CD8-positive, alpha-beta memory T cell (primary cell): ENCODE results near the gene PLP1. TPM values are rescaled to one million over a fixed set of nuclear protein-coding genes. Genes with fewer than 3 reads are reported as not detected.

Experiments
- polyA plus RNA-seq: library from polyadenylated mRNA; unstranded; fragments of 300-500 nt; fragmentation: Illumina TruSeq; gene quantifications from one replicate; pipeline ENCODE4 v1.2.3, GENCODE V29; 2021
- total RNA-seq, 2 experiments: library from RNA; stranded (reverse); gene quantifications; one replicate each; pipeline ENCODE4 v1.2.3, GENCODE V29; 2021

The PLP1 gene
- total and polyA plus RNA-seq, 3 experiments from 2014 or later, result not detected

Other genes starting within 250 kb of the PLP1 start
- 10 to 100 TPM; 10.4 to 11.2 TPM for gene TCEAL4, start 191.3 kb upstream of the PLP1 start, total RNA-seq
- gene TCEAL4, start 191.3 kb upstream of the PLP1 start, polyA plus RNA-seq, result 19.7 TPM
- 1 to 10 TPM; 3.9 to 4.3 TPM for gene TCEAL3, start 168.9 kb upstream of the PLP1 start, total RNA-seq
- gene TCEAL3, start 168.9 kb upstream of the PLP1 start, polyA plus RNA-seq, result 13.1 TPM
- 10 to 100 TPM in 1 of 2 experiments, 1 to 10 TPM in 1; 7.9 to 10.3 TPM for gene TCEAL1, start 147.9 kb upstream of the PLP1 start, total RNA-seq
- gene TCEAL1, start 147.9 kb upstream of the PLP1 start, polyA plus RNA-seq, result 19.7 TPM
- 100 to 1,000 TPM; 198 to 202 TPM for gene MORF4L2, start 90.1 kb upstream of the PLP1 start, total RNA-seq
- 80.8 TPM for gene MORF4L2, start 90.1 kb upstream of the PLP1 start, polyA plus RNA-seq
- not detected for gene TMEM31, start 65.9 kb upstream of the PLP1 start, total RNA-seq
- gene TMEM31, start 65.9 kb upstream of the PLP1 start, polyA plus RNA-seq, result not detected
- under 1 TPM; 0.35 to 0.44 TPM for gene RAB9B, start 55.4 kb downstream of the PLP1 start, total RNA-seq
- 0.22 TPM for gene RAB9B, start 55.4 kb downstream of the PLP1 start, polyA plus RNA-seq
- 1 to 10 TPM; 6.2 to 6.7 TPM for gene TMSB15B, start 185.8 kb downstream of the PLP1 start, total RNA-seq
- gene TMSB15B, start 185.8 kb downstream of the PLP1 start, polyA plus RNA-seq, result 4.9 TPM
- not detected for gene H2BW1, start 236.9 kb downstream of the PLP1 start, total RNA-seq
- gene H2BW1, start 236.9 kb downstream of the PLP1 start, polyA plus RNA-seq, result not detected